ENCODE measurements around the gene MYT1.
"Not testable (repeated sequence)": the region's sequence is repeated elsewhere in the genome, so short reads cannot be mapped to it uniquely, and the experiment has no call there.

The MYT1 gene

GRCh38 chr20:64276817-64277216 lies 112.6 kb downstream of the MYT1 start:
- DNase-seq (ENCODE audit: low read depth) = no peak

- no peak for DNase-seq (ENCODE audit: low read depth)
These were observed 113.5 kb downstream of the MYT1 start for GRCh38 chr20:64277571-64278316.

- DNase-seq (ENCODE audit: low read depth) = no peak
These were observed 114.0 kb downstream of the MYT1 start for GRCh38 chr20:64278317-64278681.

GRCh38 chr20:64279826-64280459 lies 115.7 kb downstream of the MYT1 start:
- DNase-seq (ENCODE audit: low read depth) = no peak

GRCh38 chr20:64280460-64280843 lies 116.2 kb downstream of the MYT1 start:
- no peak for DNase-seq (ENCODE audit: low read depth)

- DNase-seq (ENCODE audit: low read depth) = no peak
These were observed 119.4 kb downstream of the MYT1 start for GRCh38 chr20:64283646-64284045.

- DNase-seq (ENCODE audit: low read depth) = peak; percentile 95
These were observed 121.6 kb downstream of the MYT1 start for GRCh38 chr20:64285579-64286446.

GRCh38 chr20:64286447-64287263 lies 122.4 kb downstream of the MYT1 start:
- not testable (repeated sequence) for DNase-seq (ENCODE audit: low read depth)

- DNase-seq (ENCODE audit: low read depth) = not testable (repeated sequence)
These were observed 123.0 kb downstream of the MYT1 start for GRCh38 chr20:64287264-64287590.
